Right atrium auricular region (tissue), 2 donors: ENCODE results near the gene SRMS. TPM values are rescaled to one million over a fixed set of nuclear protein-coding genes. Genes with fewer than 3 reads are reported as not detected.
"Not testable (repeated sequence)": the region's sequence is repeated elsewhere in the genome, so short reads cannot be mapped to it uniquely, and the experiment has no call there.

Experiments
- DNase-seq: peaks from one replicate; pipeline ENCODE4 v3.0.0-alpha.2; 2019; ENCODE audit warnings: low spot score
- H3K27ac ChIP-seq, 2 donors: fragments of 200-600 bp; sonication (generic); 1 replicate in 1 of 2; 2 replicates in 1 of 2; pipeline ENCODE4 v1.5.1; 2016 to 2019
- H3K27me3 ChIP-seq, 2 donors: fragments of 200-600 bp; sonication (generic); one replicate each; pipeline versions ENCODE4 v1.5.1 to v1.6.0; 2017 to 2019
- H3K36me3 ChIP-seq: fragments of 200-600 bp; sonication (generic); one replicate; pipeline ENCODE4 v1.5.1; 2016
- H3K4me1 ChIP-seq, 2 donors: fragments of 200-600 bp; sonication (generic); one replicate each; pipeline versions ENCODE4 v1.5.1 to v1.6.0; 2017 to 2019
- H3K4me3 ChIP-seq, 2 donors: fragments of 200-600 bp; sonication (generic); 1 replicate in 1 of 2; 2 replicates in 1 of 2; pipeline ENCODE4 v1.5.1; 2017 to 2019; ENCODE audit warnings: mild to moderate bottlenecking in 1 of 2, moderate library complexity in 1 of 2
- H3K9me3 ChIP-seq, 2 donors: fragments of 200-600 bp; sonication (generic); one replicate each; pipeline ENCODE4 v1.5.1; 2019
- total RNA-seq, 2 donors: library from RNA; depleted of rRNA; stranded (reverse); fragments of >200 nt; gene quantifications; one replicate each; pipeline ENCODE4 v1.1.0, GENCODE V29; 2016
- TF ChIP-seq, protein P1 (sequence below), 2 donors: fragments of 200-600 bp; sonication (generic); IDR thresholded peaks; one replicate each; pipeline ENCODE4 v1.5.1; 2019; ENCODE audit warnings: antibody characterized with exemption in 2 of 2

The SRMS gene
- total RNA-seq, 2 donors from 2014 or later = not detected

DNA sequence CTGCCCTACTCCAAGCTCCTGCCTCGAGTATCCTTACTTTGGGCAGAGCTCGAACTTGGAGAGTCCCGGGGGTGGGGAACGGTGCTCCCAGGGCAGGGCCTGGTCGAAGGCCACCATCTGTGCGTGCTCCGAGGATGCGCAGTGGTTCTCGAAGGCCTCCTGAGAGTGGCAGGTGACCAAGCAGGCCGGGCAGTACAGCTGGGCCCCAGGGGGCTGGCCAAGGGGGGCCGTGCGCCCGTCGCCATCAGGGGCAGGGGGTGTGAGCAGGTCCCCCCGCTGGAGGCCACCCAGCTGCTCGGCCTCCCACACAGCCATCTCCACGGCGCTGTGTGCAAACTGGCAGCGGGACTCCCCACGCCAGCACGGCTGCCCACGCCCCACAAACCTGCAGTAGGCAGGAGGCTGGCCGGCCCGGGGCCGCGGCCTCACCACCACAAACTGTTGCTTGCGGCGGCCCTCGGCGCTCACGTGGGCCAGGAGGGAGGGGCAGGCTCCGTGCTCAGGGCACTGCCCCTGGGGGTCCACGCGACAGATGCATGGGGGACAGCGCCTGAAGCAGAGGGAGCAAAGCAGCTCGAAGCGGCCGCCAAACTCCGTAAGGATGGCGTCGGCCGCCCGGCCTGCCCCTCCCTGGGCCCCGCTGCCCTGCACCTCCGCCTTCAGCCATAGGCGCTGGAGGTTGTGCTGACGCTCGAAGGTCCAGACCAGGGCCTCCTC, 24.7 kb upstream of the SRMS start:
- Histone ChIP-seq H3K27me3 (no peaks in the 10 kb centered on the region), H3K4me3 (no peak overlapping the region), H3K4me1 (peaks cover 0 to 25% of the 10 kb centered on the region in 2 donors), H3K36me3 (peaks cover 9% of the 10 kb centered on the region), H3K9me3 (no peaks in the 10 kb centered on the region), H3K27ac (no peak overlapping the region)
- DNase-seq = no peak
- TF ChIP-seq, protein P1, sequence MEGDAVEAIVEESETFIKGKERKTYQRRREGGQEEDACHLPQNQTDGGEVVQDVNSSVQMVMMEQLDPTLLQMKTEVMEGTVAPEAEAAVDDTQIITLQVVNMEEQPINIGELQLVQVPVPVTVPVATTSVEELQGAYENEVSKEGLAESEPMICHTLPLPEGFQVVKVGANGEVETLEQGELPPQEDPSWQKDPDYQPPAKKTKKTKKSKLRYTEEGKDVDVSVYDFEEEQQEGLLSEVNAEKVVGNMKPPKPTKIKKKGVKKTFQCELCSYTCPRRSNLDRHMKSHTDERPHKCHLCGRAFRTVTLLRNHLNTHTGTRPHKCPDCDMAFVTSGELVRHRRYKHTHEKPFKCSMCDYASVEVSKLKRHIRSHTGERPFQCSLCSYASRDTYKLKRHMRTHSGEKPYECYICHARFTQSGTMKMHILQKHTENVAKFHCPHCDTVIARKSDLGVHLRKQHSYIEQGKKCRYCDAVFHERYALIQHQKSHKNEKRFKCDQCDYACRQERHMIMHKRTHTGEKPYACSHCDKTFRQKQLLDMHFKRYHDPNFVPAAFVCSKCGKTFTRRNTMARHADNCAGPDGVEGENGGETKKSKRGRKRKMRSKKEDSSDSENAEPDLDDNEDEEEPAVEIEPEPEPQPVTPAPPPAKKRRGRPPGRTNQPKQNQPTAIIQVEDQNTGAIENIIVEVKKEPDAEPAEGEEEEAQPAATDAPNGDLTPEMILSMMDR (IDR thresholded peaks at IDR 0.05) = no peak

DNA sequence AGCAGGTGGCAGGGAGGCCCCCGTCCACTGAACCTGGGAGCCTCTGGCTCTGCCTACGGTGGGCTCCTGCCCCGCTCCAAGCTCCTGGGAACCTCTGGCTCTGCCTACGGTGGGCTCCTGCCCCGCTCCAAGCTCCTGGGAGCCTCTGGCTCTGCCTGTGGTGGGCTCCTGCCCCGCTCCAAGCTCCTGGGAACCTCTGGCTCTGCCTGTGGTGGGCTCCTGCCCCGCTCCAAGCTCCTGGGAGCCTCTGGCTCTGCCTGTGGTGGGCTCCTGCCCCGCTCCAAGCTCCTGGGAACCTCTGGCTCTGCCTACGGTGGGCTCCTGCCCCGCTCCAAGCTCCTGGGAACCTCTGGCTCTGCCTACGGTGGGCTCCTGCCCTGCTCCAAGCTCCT, 23.5 kb upstream of the SRMS start:
- H3K36me3 ChIP-seq, H3K4me3 ChIP-seq, DNase-seq, H3K27ac ChIP-seq, H3K27me3 ChIP-seq, H3K9me3 ChIP-seq: not testable (repeated sequence)
- peaks cover 0 to 25% of the 10 kb centered on the region in 2 donors for H3K4me1 ChIP-seq

DNA sequence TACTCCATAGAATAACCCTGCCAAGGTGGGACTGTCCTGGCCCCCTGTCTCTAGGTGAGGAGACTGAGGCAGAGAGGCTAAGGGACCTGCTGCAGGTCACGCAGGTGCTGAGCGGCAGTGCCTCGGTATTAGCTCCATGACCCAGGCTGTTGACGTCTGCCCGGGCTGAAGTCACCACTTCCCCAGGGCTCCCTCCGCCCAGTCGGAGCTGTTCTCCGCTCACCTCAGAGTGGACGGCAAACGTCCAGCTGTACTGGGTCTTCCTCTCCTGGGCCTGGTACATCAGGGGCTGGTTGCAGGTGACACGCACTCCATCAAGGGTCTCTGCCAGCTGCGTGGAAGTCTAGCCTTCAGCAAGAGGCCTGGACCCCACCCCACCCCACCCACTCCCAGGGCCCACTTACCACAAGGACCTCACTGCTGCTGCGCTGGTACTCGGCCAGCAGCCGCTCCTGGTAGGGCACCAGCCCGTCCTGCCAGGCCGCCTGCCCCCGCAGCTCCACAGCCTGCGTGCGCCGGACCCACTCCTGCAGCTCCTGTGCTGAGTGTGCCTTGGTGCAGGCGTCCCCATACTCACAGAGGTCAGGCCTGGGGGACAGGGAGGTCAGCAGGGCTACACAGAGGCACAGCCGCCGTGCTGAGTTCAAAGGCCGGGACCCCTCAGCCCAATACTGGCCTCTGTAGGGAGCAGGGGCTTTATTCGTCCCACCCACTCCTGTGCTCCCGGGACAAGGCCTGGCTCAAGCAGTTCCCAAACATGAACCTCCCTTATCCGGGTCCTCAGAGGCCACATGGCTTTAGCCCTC, 22.9 kb upstream of the SRMS start:
- H3K9me3 ChIP-seq = no peaks in the 10 kb centered on the region
- no peak overlapping the region for H3K27ac ChIP-seq
- H3K36me3 ChIP-seq = peaks cover 13% of the 10 kb centered on the region
- peaks cover 0 to 25% of the 10 kb centered on the region in 2 donors for H3K4me1 ChIP-seq
- TF ChIP-seq, protein P1 (IDR thresholded peaks at IDR 0.05) = no peak
- no peaks in the 10 kb centered on the region for H3K27me3 ChIP-seq
- no peak overlapping the region for H3K4me3 ChIP-seq
- no peak for DNase-seq

DNA sequence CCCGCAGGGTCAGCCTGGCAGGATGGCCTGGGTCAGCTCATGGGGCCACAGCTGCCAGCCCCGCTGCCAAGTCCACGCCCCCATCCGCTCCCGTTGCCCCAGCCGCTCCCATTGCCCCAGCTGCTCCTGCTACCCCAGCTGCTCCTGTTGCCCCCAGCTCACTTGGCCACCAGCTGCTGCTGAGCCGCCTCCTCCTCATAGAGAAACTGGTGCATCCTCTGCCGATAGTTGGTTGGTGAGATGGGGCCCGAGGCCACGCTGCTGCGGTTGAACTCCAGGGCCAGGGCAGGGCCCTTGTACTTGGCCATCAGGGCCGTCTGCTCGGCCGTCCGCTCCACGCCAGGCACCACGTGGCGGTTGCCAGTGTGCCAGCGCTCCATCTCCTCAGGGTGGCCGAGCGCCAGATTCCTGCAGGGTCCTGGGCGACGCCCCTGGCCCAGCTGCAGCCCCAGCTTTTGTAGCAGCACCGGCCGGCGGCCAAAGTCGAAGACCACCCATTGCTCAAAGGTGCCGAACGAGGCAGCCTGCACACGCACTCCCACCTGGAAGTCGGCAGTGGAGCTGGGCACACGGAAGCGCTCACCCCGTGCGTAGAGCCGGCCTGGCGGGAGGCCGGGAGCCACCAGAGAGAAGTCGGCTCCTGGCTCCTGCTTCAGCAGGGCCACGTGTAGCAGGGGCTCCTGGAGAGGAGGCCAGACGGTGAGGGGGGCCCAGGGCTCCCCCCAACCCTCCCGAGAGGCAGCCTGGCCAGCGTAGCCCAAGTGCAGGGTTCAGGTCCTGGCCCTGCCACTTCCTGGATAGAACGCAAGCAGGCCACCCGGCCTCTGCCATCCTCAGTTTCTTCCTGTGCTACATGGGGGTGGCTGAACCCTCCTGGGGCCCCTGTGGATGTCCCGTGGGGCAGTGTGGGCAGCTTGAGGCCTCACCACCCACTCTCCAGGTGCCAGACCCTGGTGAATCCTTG, 21.7 kb upstream of the SRMS start:
- no peak for DNase-seq
- Histone ChIP-seq H3K4me3 (no peak overlapping the region), H3K9me3 (no peaks in the 10 kb centered on the region), H3K27me3 (no peaks in the 10 kb centered on the region), H3K27ac (no peak overlapping the region), H3K36me3 (peaks cover 25% of the 10 kb centered on the region), H3K4me1 (peaks cover 0 to 14% of the 10 kb centered on the region in 2 donors)
- TF ChIP-seq, protein P1 (IDR thresholded peaks at IDR 0.05) = no peak

DNA sequence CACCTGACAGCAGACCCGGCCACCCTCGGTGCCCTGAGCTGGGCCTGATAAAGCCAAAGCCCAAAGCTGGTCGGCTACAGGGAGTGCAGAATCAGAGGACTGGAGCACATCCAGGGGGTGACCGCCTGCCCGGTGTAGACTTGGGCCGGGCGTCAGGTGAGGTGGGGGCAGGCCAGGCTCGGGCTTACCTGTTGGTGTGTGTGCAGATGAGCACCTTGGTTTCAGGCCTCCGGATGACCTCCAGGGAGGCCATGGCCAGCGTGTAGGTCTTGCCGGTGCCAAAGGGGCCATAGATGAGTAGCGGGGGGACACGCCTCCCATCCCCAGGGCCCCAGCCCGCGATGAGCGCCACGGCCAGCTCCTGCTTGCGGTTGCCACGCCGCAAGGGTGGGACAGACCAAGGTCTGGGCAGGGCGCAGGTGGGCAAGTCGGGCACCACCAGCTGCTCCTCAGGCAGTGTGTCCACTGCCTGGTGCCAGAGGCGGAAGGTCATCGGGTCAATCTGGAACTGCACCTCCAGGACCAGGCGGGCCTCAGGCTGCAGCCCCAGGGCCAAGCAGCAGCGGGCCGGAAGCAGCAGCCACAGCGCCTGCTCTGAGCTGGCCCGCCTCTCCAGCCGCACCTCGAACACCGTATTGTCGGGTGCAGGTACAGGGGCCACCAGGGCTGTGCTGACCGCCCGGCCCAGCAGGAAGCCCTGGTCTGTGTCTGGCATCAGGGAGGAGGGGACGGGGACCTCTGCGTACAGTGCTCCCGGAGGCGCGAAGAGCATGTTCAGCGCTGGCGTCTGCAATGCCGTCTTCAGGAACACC, 20.8 kb upstream of the SRMS start:
- TF ChIP-seq, protein P1 (IDR thresholded peaks at IDR 0.05) = no peak
- Histone ChIP-seq H3K4me3 (no peak overlapping the region), H3K4me1 (peaks cover 0 to 8% of the 10 kb centered on the region in 2 donors), H3K27ac (no peak overlapping the region), H3K9me3 (no peaks in the 10 kb centered on the region), H3K36me3 (peaks cover 33% of the 10 kb centered on the region), H3K27me3 (no peaks in the 10 kb centered on the region)
- no peak for DNase-seq
